Left lung (tissue), 10 donors: Measurements from ENCODE around the gene ZFYVE21. TPM values are rescaled to one million over a fixed set of nuclear protein-coding genes. Genes with fewer than 3 reads are reported as not detected.

Source experiments
- ATAC-seq: fragments of 200-7000 bp; cut with Tn5 transposase; one replicate; pipeline ENCODE4 v1.9.1; 2020; ENCODE audit warnings: moderate library complexity
- DNase-seq, 4 donors: peaks; one replicate each; pipeline ENCODE4 v3.0.0-alpha.2; 2013 to 2020
- H3K27ac ChIP-seq, 2 donors: fragments of 200-600 bp; sonication (generic) in 1 of 2; one replicate each; pipeline versions ENCODE4 v1.5.0 to v1.8.0; 2020 to 2021
- H3K27me3 ChIP-seq, 2 donors: fragments of 200-600 bp; sonication (generic) in 1 of 2; one replicate each; pipeline versions ENCODE4 v1.5.0 to v1.8.0; 2020 to 2021
- H3K36me3 ChIP-seq, 2 donors: fragments of 200-600 bp; sonication (generic) in 1 of 2; one replicate each; pipeline versions ENCODE4 v1.5.0 to v1.8.0; 2020 to 2021
- H3K4me1 ChIP-seq, 2 donors: fragments of 200-600 bp; one replicate each; pipeline ENCODE4 v1.8.0; 2021
- H3K4me3 ChIP-seq, 2 donors: fragments of 200-600 bp; sonication (generic) in 1 of 2; one replicate each; pipeline versions ENCODE4 v1.5.0 to v1.8.0; 2020 to 2021; ENCODE audit warnings: mild to moderate bottlenecking in 1 of 2
- H3K9me3 ChIP-seq, 2 donors: fragments of 200-600 bp; sonication (generic) in 1 of 2; one replicate each; pipeline versions ENCODE4 v1.5.0 to v1.8.0; 2020 to 2021
- CTCF ChIP-seq, 2 donors: fragments of 200-600 bp; sonication (generic) in 1 of 2; IDR thresholded peaks; one replicate each; pipeline versions ENCODE4 v1.5.0 to v1.8.0; 2021; ENCODE audit warnings: antibody characterized with exemption in 2 of 2
- intact Hi-C, 2 donors: fragments of 100-400 bp; cut with DNase I; formaldehyde crosslinking; loops; one replicate each; pipeline versions ENCODE4 v1.11.2 to v1.14.2; 2022
- polyA plus RNA-seq, 6 donors: library from polyadenylated mRNA; unstranded; fragments of 120-200 nt; gene quantifications; one replicate each; pipeline ENCODE4 v1.2.1, GENCODE V29; 2013; ENCODE audit not compliant: insufficient read length in 6 of 6
- total RNA-seq, 2 donors: library from RNA; stranded (reverse); fragmentation: NEBNext Ultra II Directional; extraction: Animal tissue kit (Norgen Biotek cat#: 25700); gene quantifications; one replicate each; pipeline ENCODE4 v1.2.1, GENCODE V29; 2021
- donor health status: DM: no; HTN: yes; CAD: no.
- donor health status: DM: no; HTN: no; CAD: no.

ZFYVE21 gene
- total and polyA plus RNA-seq, 8 donors, result 42.8 to 72.7 (median 59.2) TPM

DNA sequence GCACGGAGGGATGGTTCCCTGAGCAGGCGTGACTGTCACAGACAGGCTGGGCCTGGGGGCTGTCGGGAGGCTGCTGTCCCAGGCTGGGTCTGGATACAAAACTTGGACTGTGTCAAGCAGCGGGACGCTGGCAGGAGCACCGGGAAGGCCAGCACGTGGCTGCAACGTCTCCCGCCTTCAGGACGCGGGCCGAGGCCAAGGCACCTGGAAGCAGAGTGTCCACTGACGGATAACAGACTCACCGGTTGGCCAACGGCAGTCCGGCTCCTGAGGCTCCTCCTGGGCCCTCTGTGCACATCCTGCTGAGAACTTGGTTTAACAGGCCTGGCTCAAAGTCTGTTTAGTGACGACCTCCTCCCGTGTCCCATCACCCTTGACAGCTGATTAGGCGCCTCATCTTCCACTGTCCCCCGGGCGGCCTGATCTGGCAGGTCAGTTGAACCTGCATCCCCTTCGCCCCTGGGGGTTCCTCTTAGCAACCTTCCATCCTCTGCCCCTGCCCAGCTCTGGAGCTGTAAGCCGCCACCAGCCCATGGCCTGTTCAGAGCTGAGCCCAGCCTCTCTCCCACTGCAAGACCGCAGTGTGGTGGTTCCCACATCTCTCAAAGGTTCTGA, 2.9 kb upstream of the ZFYVE21 start:
- Histone ChIP-seq H3K27ac (peak overlapping the region; percentile 36 to 57), H3K4me1 (peaks cover 0 to 49% of the 10 kb centered on the region in 2 donors), H3K9me3 (no peaks in the 10 kb centered on the region), H3K27me3 (no peaks in the 10 kb centered on the region), H3K36me3 (peaks cover 0 to 20% of the 10 kb centered on the region in 2 donors), H3K4me3 (no peak overlapping the region)
- intact Hi-C loops, result no loop called here
- DNase-seq, result peak in 1 of 4 donors; percentile 80
- TF ChIP-seq CTCF (IDR thresholded peaks at IDR 0.05), result no peak
- no peak for ATAC-seq

- no peak for DNase-seq
- no peaks in the 10 kb centered on the region for H3K27me3 ChIP-seq
- no peak for ATAC-seq
- no peaks in the 10 kb centered on the region for H3K9me3 ChIP-seq
- intact Hi-C loops, result no loop called here
- peaks cover 0 to 55% of the 10 kb centered on the region in 2 donors for H3K4me1 ChIP-seq
- no peak overlapping the region for H3K4me3 ChIP-seq
- no peak for TF ChIP-seq CTCF (IDR thresholded peaks at IDR 0.05)
- H3K27ac ChIP-seq, result no peak overlapping the region
- H3K36me3 ChIP-seq, result peaks cover 0 to 12% of the 10 kb centered on the region in 2 donors
Observed at GRCh38 chr14:103713304-103714062, 2.1 kb upstream of the ZFYVE21 start.

GRCh38 chr14:103714063-103714724, 1.4 kb upstream of the ZFYVE21 start:
- intact Hi-C loops, result no loop called here
- Histone ChIP-seq H3K27ac (no peak overlapping the region), H3K9me3 (no peaks in the 10 kb centered on the region), H3K4me1 (peaks cover 5 to 56% of the 10 kb centered on the region in 2 donors), H3K36me3 (peaks cover 0 to 8% of the 10 kb centered on the region in 2 donors), H3K27me3 (no peaks in the 10 kb centered on the region), H3K4me3 (peak overlapping the region in 1 of 2 donors; percentile 77)
- no peak for DNase-seq
- no peak for TF ChIP-seq CTCF (IDR thresholded peaks at IDR 0.05)
- ATAC-seq, result no peak

- peak; percentile 1 for ATAC-seq
- Histone ChIP-seq H3K9me3 (no peaks in the 10 kb centered on the region), H3K27me3 (no peaks in the 10 kb centered on the region), H3K27ac (peak overlapping the region; percentile 65 to 79), H3K4me1 (peaks cover 5 to 50% of the 10 kb centered on the region in 2 donors), H3K4me3 (peak overlapping the region; percentile 62 to 77), H3K36me3 (no peaks in the 10 kb centered on the region)
- DNase-seq, result peak in 1 of 4 donors; percentile 91
- intact Hi-C loops, result no loop called here
- no peak for TF ChIP-seq CTCF (IDR thresholded peaks at IDR 0.05)
Observed at GRCh38 chr14:103716091-103716801, 636 bp downstream of the ZFYVE21 start.
